Stimulated activated CD8-positive, alpha-beta memory T cell treated with anti-CD3 and anti-CD28 coated beads, Interleukin-7, amount 100 ng/mL, for 4 hours (primary cell): ENCODE results near the gene MYMK.

Experiments used
- DNase-seq, 2 donors: peaks; one replicate each; pipeline ENCODE4 v3.0.0-alpha.2; 2020; ENCODE audit warnings: low read depth in 2 of 2

MYMK gene

GRCh38 chr9:133468374-133468773 is 56.4 kb downstream of the MYMK start:
- DNase-seq: no peak

DNA sequence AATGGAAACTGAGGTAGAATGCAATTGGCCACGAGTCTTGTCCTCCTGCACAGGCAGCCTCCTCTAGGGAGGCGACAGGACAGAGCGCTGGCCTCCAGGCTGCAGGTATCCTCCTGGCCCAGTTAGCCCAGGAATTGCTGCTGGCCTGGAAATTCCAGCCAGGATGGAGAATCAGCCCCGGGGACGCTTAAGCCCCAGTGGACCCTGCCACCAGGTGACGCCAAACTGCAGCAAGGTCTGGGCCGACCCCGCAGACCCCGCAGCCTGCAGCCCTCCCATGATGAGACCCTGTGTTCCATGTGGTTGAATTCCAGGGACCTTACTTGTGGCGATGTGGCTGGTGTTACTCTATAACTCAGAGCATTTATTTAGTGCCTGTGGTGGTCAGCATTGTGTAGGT is 57.7 kb downstream of the MYMK start:
- DNase-seq: no peak

- no peak for DNase-seq
These were observed 58.8 kb downstream of the MYMK start for GRCh38 chr9:133465984-133466383.

- no peak for DNase-seq
These were observed 60.1 kb downstream of the MYMK start for GRCh38 chr9:133464638-133465037.
